ENCODE data around the gene PDLIM7. TPM values are rescaled to one million over a fixed set of nuclear protein-coding genes. Genes with fewer than 3 reads are reported as not detected.

Gene PDLIM7
- total and polyA plus RNA-seq, 2 of the 8 experiments (the other 6 are each of a cell fraction or from before 2014, with no cell fraction given): 67.3 to 94.2 TPM

DNA sequence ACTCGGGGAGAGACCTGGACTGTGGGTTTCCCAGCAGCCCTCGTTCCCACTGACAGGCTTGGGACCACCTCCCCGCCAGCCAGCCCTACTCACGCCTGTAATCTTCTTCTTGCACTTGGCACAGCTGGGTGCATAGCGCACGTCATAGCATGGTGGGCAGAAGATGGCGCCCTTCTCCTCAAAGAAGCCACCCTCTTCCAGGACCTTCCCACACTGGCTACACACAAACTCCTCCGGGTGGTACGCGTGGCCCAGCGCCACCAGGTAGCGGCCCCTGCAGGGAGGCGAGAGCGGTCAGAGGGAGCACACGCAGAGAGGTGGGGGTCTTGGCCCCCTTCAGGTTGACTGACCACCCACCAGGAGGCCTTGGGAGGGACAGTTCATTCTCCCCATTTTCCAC is 9.4 kb downstream of the PDLIM7 start (continued):
- TF ChIP-seq CTCF (IDR thresholded peaks at IDR 0.05; ENCODE audit: control extremely low read depth in 1 of 3, insufficient read depth in 1 of 3, low read depth in 1 of 3, low read length in 3 of 3) (peak in 1 of 3 experiments; percentile 37; a peak in 1 of 4 replicates), CHD2 (IDR thresholded peaks at IDR 0.05; ENCODE audit: low read length) (no peak), ASH2L (IDR thresholded peaks at IDR 0.05; ENCODE audit: low read length) (no peak), SIX5 (IDR thresholded peaks at IDR 0.05; ENCODE audit: low read depth, low read length) (no peak), TEAD4 (IDR thresholded peaks at IDR 0.05; ENCODE audit: low read depth, low read length) (no peak), CTBP2 (IDR thresholded peaks at IDR 0.05; ENCODE audit: borderline replicate concordance, insufficient read depth, insufficient read length, low read length) (no peak), BACH1 (IDR thresholded peaks at IDR 0.05; ENCODE audit: low read length) (no peak)
- TF ChIP-seq, protein P1, sequence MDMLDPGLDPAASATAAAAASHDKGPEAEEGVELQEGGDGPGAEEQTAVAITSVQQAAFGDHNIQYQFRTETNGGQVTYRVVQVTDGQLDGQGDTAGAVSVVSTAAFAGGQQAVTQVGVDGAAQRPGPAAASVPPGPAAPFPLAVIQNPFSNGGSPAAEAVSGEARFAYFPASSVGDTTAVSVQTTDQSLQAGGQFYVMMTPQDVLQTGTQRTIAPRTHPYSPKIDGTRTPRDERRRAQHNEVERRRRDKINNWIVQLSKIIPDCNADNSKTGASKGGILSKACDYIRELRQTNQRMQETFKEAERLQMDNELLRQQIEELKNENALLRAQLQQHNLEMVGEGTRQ (IDR thresholded peaks at IDR 0.05; ENCODE audit: low read length): no peak

Data from H1 (cell line).